ENCODE measurements around the gene OR2G6. TPM values are rescaled to one million over a fixed set of nuclear protein-coding genes. Genes with fewer than 3 reads are reported as not detected.
"Not testable (repeated sequence)": the region's sequence is repeated elsewhere in the genome, so short reads cannot be mapped to it uniquely, and the experiment has no call there.

OR2G6 gene
- total RNA-seq = not detected
- long read RNA-seq = 0 reads

- intact Hi-C loops (cut with DNase I); DNase-seq: not testable (repeated sequence)
Measured at GRCh38 chr1:248507773-248508172, at the start of gene OR2G6. OR2G6 (plus strand) TSS chr1:248508073; CDS start chr1:248521647, 13,574 bp downstream.

GRCh38 chr1:248459117-248459516 is 48.8 kb upstream of the OR2G6 start:
- intact Hi-C loops (cut with DNase I); DNase-seq; ATAC-seq (ENCODE audit: poor library complexity): not testable (repeated sequence)

More at GRCh38 chr1:248507773-248508172, at the start of gene OR2G6:
- not testable (repeated sequence) for ATAC-seq (ENCODE audit: poor library complexity)

- no peak for ATAC-seq (ENCODE audit: poor library complexity)
- intact Hi-C loops (cut with DNase I) = no loop called here
- DNase-seq = no peak
Measured at GRCh38 chr1:248471154-248471553, 36.7 kb upstream of the OR2G6 start.

- DNase-seq; ATAC-seq (ENCODE audit: poor library complexity); intact Hi-C loops (cut with DNase I): not testable (repeated sequence)
Measured at GRCh38 chr1:248472111-248472510, 35.8 kb upstream of the OR2G6 start.

- ATAC-seq (ENCODE audit: poor library complexity); DNase-seq; intact Hi-C loops (cut with DNase I): not testable (repeated sequence)
Measured at GRCh38 chr1:248473051-248473450, 34.8 kb upstream of the OR2G6 start, which contains the start of gene OR2T3. OR2T3 (plus strand) TSS chr1:248473351; CDS start chr1:248473351, 0 bp downstream.

GRCh38 chr1:248475660-248476059 is 32.2 kb upstream of the OR2G6 start:
- ATAC-seq (ENCODE audit: poor library complexity); DNase-seq; intact Hi-C loops (cut with DNase I): not testable (repeated sequence)

- ATAC-seq (ENCODE audit: poor library complexity); intact Hi-C loops (cut with DNase I); DNase-seq: not testable (repeated sequence)
Measured at GRCh38 chr1:248481686-248482579, 25.9 kb upstream of the OR2G6 start.

- DNase-seq; intact Hi-C loops (cut with DNase I); ATAC-seq (ENCODE audit: poor library complexity): not testable (repeated sequence)
Measured at GRCh38 chr1:248488289-248488688, 19.6 kb upstream of the OR2G6 start, which contains the start of gene OR2T5. OR2T5 (plus strand) TSS chr1:248488589; CDS start chr1:248488589, 0 bp downstream.

- ATAC-seq (ENCODE audit: poor library complexity); intact Hi-C loops (cut with DNase I); DNase-seq: not testable (repeated sequence)
Measured at GRCh38 chr1:248496661-248497060, 11.2 kb upstream of the OR2G6 start.

- ATAC-seq (ENCODE audit: poor library complexity) = not testable (repeated sequence)
Measured at GRCh38 chr1:248500305-248501035, 7.4 kb upstream of the OR2G6 start.

GRCh38 chr1:248510217-248510616 is 2.3 kb downstream of the OR2G6 start:
- DNase-seq; intact Hi-C loops (cut with DNase I); ATAC-seq (ENCODE audit: poor library complexity): not testable (repeated sequence)

More at GRCh38 chr1:248500305-248501035, 7.4 kb upstream of the OR2G6 start:
- DNase-seq; intact Hi-C loops (cut with DNase I): not testable (repeated sequence)

GRCh38 chr1:248521856-248522255 is 14.0 kb downstream of the OR2G6 start:
- ATAC-seq (ENCODE audit: poor library complexity) = no peak
- DNase-seq = no peak
- intact Hi-C loops (cut with DNase I) = no loop called here

- intact Hi-C loops (cut with DNase I); ATAC-seq (ENCODE audit: poor library complexity); DNase-seq: not testable (repeated sequence)
Measured at GRCh38 chr1:248537449-248537848, 29.6 kb downstream of the OR2G6 start.

GRCh38 chr1:248547383-248547782 is 39.5 kb downstream of the OR2G6 start:
- intact Hi-C loops (cut with DNase I); ATAC-seq (ENCODE audit: poor library complexity); DNase-seq: not testable (repeated sequence)

- ATAC-seq (ENCODE audit: poor library complexity); DNase-seq; intact Hi-C loops (cut with DNase I): not testable (repeated sequence)
Measured at GRCh38 chr1:248551027-248551426, 43.2 kb downstream of the OR2G6 start.

- intact Hi-C loops (cut with DNase I); DNase-seq; ATAC-seq (ENCODE audit: poor library complexity): not testable (repeated sequence)
Measured at GRCh38 chr1:248562672-248563071, 54.8 kb downstream of the OR2G6 start, which contains the start of gene OR2T29. OR2T29 (minus strand) TSS chr1:248562772; CDS start chr1:248559491, 3,281 bp downstream.

GRCh38 chr1:248565530-248566373 is 57.9 kb downstream of the OR2G6 start:
- DNase-seq; ATAC-seq (ENCODE audit: poor library complexity); intact Hi-C loops (cut with DNase I): not testable (repeated sequence)

GRCh38 chr1:248569049-248569448 is 61.2 kb downstream of the OR2G6 start:
- intact Hi-C loops (cut with DNase I); ATAC-seq (ENCODE audit: poor library complexity); DNase-seq: not testable (repeated sequence)

Measured in Right ventricle myocardium superior (tissue), 1 donor.